K562 (cell line): Measurements from ENCODE around the gene CREB3L1. TPM values are rescaled to one million over a fixed set of nuclear protein-coding genes. Genes with fewer than 3 reads are reported as not detected.

Experiments used
- ATAC-seq: fragments of 200-7000 bp; cut with Tn5 transposase; 3 replicates; pipeline ENCODE4 v1.9.1; 2020; ENCODE audit warnings: moderate library complexity
- BruUV-seq: library from RNA; stranded (reverse); fragments of 400-500 nt; replicated peaks from 2 replicates; lab custom pipeline; 2021; lab: Mats Ljungman, UMichigan
- CTCF ChIA-PET: fragments of 300-600 bp; formaldehyde crosslinking; extraction: SDS; loops from one replicate; lab custom pipeline; 2021; ENCODE audit warnings: low intra/inter-chr PET ratio; lab: Yijun Ruan, JAX
- POLR2A ChIA-PET: fragments of 300-600, 350-650 bp; sonication (Branson Sonifier 250); formaldehyde crosslinking; extraction: SDS; loops from one replicate; lab custom pipeline; 2021; ENCODE audit warnings: antibody characterized with exemption, inconsistent platforms; lab: Yijun Ruan, JAX
- DNase-seq, 4 experiments: peaks; one replicate each; pipeline versions ENCODE4 v3.0.0 to v3.0.0-alpha.2; 2011 to 2018; ENCODE audit warnings: low spot score in 3 of 4, mixed read lengths in 3 of 4; ENCODE audit errors: extremely low read depth in 1 of 4
- FAIRE-seq: peaks from 2 replicates; lab custom pipeline; 2011; peaks lifted over from hg19 to GRCh38; lab: Jason Lieb, UNC
- H2AFZ ChIP-seq: 2 replicates; pipeline ENCODE4 v1.6.0; 2011; ENCODE audit warnings: low read depth, low read length, control low read depth, inconsistent platforms
- H3K27ac ChIP-seq: fragments of 200-600 bp; 3 replicates; pipeline ENCODE4 v1.8.0; 2011; ENCODE audit warnings: low read depth, mild to moderate bottlenecking, control low read depth, inconsistent platforms, low read length, moderate library complexity, mixed read lengths; ENCODE audit errors: extremely low read depth
- H3K27me3 ChIP-seq, 2 experiments: fragments of 300-600 bp in 1 of 2; 2 replicates in 1 of 2; 3 replicates in 1 of 2; pipeline versions ENCODE4 v1.6.0 to v1.8.0; 2011; ENCODE audit warnings: inconsistent platforms in 2 of 2, low read length in 2 of 2, mild to moderate bottlenecking in 1 of 2, mixed read lengths in 1 of 2, moderate library complexity in 1 of 2; ENCODE audit not compliant: control insufficient read depth in 2 of 2, insufficient read depth in 2 of 2
- H3K36me3 ChIP-seq: fragments of 300-600 bp; 3 replicates; pipeline ENCODE4 v1.8.0; 2011; ENCODE audit warnings: mild to moderate bottlenecking, low read length, inconsistent platforms; ENCODE audit not compliant: control insufficient read depth, insufficient read depth
- H3K4me1 ChIP-seq, 2 experiments: fragments of 200-600 bp in 1 of 2; replicated peaks in 1 of 2; 2 replicates in 1 of 2; 3 replicates in 1 of 2; pipeline versions ENCODE4 v1.5.1 to v1.8.0; 2011; ENCODE audit warnings: inconsistent platforms in 2 of 2, low read length in 2 of 2, mild to moderate bottlenecking in 1 of 2, mixed read lengths in 1 of 2, moderate library complexity in 1 of 2; ENCODE audit not compliant: control insufficient read depth in 2 of 2, insufficient read depth in 2 of 2
- H3K4me2 ChIP-seq: 2 replicates; pipeline ENCODE4 v1.6.1; 2011; ENCODE audit warnings: low read length, control low read depth, inconsistent platforms, mixed read lengths; ENCODE audit not compliant: insufficient read depth
- H3K4me3 ChIP-seq: fragments of 200-600 bp; sonication (generic), shearing (Covaris generic); 2 replicates; pipeline ENCODE4 v1.5.1; 2016; ENCODE audit warnings: control low read depth, inconsistent platforms
- H3K79me2 ChIP-seq: fragments of 200-600 bp; 3 replicates; pipeline ENCODE4 v1.8.0; 2011; ENCODE audit warnings: low read length, inconsistent platforms; ENCODE audit not compliant: control insufficient read depth, insufficient read depth
- H3K9ac ChIP-seq, 2 experiments: 2 replicates each; pipeline versions ENCODE4 v1.6.0 to v1.6.1; 2011; ENCODE audit warnings: low read depth in 2 of 2, low read length in 2 of 2, control low read depth in 1 of 2, inconsistent platforms in 1 of 2, mild to moderate bottlenecking in 1 of 2, mixed read lengths in 1 of 2; ENCODE audit not compliant: insufficient read depth in 1 of 2
- H3K9me1 ChIP-seq: one replicate; pipeline ENCODE4 v1.6.0; 2011; ENCODE audit warnings: inconsistent platforms, mild to moderate bottlenecking, low read length, moderate library complexity; ENCODE audit not compliant: control insufficient read depth, insufficient read depth
- H3K9me3 ChIP-seq: replicated peaks from 2 replicates; pipeline ENCODE4 v1.5.1; 2011; ENCODE audit warnings: low read depth, low read length, inconsistent platforms; ENCODE audit not compliant: control insufficient read depth, insufficient read depth
- H4K20me1 ChIP-seq: replicated peaks from 2 replicates; pipeline ENCODE4 v1.6.1; 2011; ENCODE audit warnings: low read length, inconsistent platforms, mixed read lengths; ENCODE audit not compliant: control insufficient read depth, insufficient read depth
- CC2D1A ChIP-seq: fragments of 450-650 bp; IDR thresholded peaks from 2 replicates; pipeline ENCODE4 v1.6.1; 2017; ENCODE audit warnings: mild to moderate bottlenecking
- FOXJ2 ChIP-seq: fragments of 200-800 bp; sonication (Bioruptor generic); IDR thresholded peaks from 2 replicates; pipeline ENCODE4 v1.6.1; 2016; ENCODE audit warnings: missing genetic modification characterization, missing compliant biosample characterization
- HDAC6 ChIP-seq: IDR thresholded peaks from 2 replicates; pipeline ENCODE4 v1.6.1; 2012; ENCODE audit warnings: low read depth, mild to moderate bottlenecking, control low read depth, inconsistent platforms, low read length, moderate library complexity
- MAZ ChIP-seq, 2 experiments: fragments of 450-650 bp in 1 of 2; sonication (generic) in 1 of 2; formaldehyde crosslinking; IDR thresholded peaks in 1 of 2; conservative IDR thresholded peaks in 1 of 2; 2 replicates each; pipeline versions ENCODE4 v1.4.0 to v1.5.0; 2020; ENCODE audit warnings: mild to moderate bottlenecking in 1 of 2, missing genetic modification reagents in 1 of 2
- SRSF9 ChIP-seq: fragments of 200-400 bp; formaldehyde crosslinking; IDR thresholded peaks from 2 replicates; pipeline ENCODE4 v1.6.1; 2017; ENCODE audit warnings: low read depth, low read length, borderline replicate concordance
- TAF1 ChIP-seq: IDR thresholded peaks from 2 replicates; pipeline ENCODE4 v1.6.1; 2011; ENCODE audit warnings: mild to moderate bottlenecking, low read length, moderate library complexity; ENCODE audit not compliant: insufficient read depth, control insufficient read depth, severe bottlenecking; ENCODE audit errors: extremely low read depth
- WGBS: fragments of 100-300 bp; shearing (Covaris generic); methylation state at CpG from one replicate; pipeline ENCODE4 v1.1.6; 2016; ENCODE audit warnings: low coverage, mixed read lengths; ENCODE audit not compliant: insufficient coverage; ENCODE audit errors: missing lambda C conversion rate; 5-methylcytosine and 5-hydroxymethylcytosine counted together
- in situ Hi-C: fragments of 300-500 bp; cut with MboI; formaldehyde crosslinking; loops from 4 replicates; pipeline ENCODE4 v1.15.0; 2018; ENCODE audit warnings: inconsistent platforms, mixed read lengths
- intact Hi-C: fragments of 100-400 bp; cut with micrococcal nuclease; formaldehyde crosslinking; loops from 2 replicates; pipeline ENCODE4 v1.14.2; 2022
- polyA plus RNA-seq, 8 experiments: library from polyadenylated mRNA; depleted of rRNA in 4 of 8; stranded (reverse) in 5 of 8; unstranded in 3 of 8; fragments of >200 nt; fragmentation: Nextera tagmentation in 2 of 8; fragmentation: Illumina TruSeq in 1 of 8; extraction: Ambion mirVana in 2 of 8; extraction: Trizol in 1 of 8; gene quantifications; 2 replicates each; pipeline versions ENCODE4 v1.2.1 to v1.2.3, GENCODE V29; 2011 to 2014; ENCODE audit warnings: inconsistent platforms in 1 of 8, missing spikeins in 1 of 8
- total RNA-seq, 7 experiments: library from RNA; depleted of rRNA in 6 of 7; stranded (reverse); fragments of >200 nt in 6 of 7; fragmentation: Illumina TruSeq in 2 of 7; extraction: Trizol in 2 of 7; gene quantifications; 2 replicates each; pipeline versions ENCODE4 v1.2.1 to v1.2.3, GENCODE V29; 2011 to 2021; ENCODE audit warnings: low replicate concordance in 1 of 7
- TF ChIP-seq, protein P1 (sequence below): fragments of 250-450 bp; sonication (Bioruptor Pico); IDR thresholded peaks from 2 replicates; pipeline ENCODE4 v1.9.0; 2021; ENCODE audit warnings: mild to moderate bottlenecking, inconsistent platforms
- TF ChIP-seq, protein P2 (sequence below): fragments of 450-650 bp; IDR thresholded peaks from 2 replicates; pipeline ENCODE4 v1.6.1; 2017; ENCODE audit warnings: antibody characterized with exemption, mild to moderate bottlenecking
- TF ChIP-seq, protein P3 (sequence below): fragments of 250-450 bp; sonication (Bioruptor Pico); IDR thresholded peaks from 2 replicates; pipeline ENCODE4 v1.5.0; 2021; ENCODE audit warnings: mild to moderate bottlenecking, borderline replicate concordance

The CREB3L1 gene
- total and polyA plus RNA-seq, 9 of the 15 experiments (the other 6 are each of a cell fraction or from before 2014, with no cell fraction given): 1.2 to 27.6 (median 3.7) TPM

DNA sequence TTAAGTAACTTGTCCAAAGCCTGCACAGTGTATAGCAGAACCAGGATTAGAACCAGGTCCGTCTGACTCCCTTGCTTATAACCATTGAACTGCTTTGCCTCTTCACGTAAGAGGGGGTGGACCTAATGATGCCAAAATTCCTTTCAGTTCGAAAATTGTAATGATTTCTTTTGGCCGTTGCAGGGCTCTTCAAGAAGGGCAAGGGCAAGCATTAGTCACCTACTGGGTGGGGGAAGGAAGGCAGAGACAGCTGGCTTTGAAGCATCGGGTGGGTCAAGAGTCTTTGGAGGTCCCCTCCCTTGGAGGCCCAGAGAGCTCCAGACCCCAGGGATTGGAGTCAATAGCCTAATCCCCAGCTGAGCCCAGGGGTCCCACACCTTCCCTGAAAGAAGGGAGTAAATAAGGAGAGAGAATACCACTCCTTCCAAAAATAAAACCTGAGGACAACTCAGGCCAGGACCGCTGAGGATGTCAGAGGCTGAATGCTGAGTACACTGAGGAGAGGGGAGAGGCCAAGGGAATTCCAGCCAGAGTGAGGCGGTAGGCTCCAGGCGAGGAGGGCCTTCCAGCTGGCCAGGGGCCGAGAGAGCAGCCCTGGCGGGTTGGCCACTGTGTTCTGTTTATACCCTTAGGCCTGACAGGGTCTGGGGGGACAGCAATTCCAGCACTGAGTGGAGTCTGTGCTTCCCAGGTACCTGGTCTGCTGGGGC is 14.1 kb downstream of the CREB3L1 start:
- no TSS peak for BruUV-seq
- TF ChIP-seq, protein P1, sequence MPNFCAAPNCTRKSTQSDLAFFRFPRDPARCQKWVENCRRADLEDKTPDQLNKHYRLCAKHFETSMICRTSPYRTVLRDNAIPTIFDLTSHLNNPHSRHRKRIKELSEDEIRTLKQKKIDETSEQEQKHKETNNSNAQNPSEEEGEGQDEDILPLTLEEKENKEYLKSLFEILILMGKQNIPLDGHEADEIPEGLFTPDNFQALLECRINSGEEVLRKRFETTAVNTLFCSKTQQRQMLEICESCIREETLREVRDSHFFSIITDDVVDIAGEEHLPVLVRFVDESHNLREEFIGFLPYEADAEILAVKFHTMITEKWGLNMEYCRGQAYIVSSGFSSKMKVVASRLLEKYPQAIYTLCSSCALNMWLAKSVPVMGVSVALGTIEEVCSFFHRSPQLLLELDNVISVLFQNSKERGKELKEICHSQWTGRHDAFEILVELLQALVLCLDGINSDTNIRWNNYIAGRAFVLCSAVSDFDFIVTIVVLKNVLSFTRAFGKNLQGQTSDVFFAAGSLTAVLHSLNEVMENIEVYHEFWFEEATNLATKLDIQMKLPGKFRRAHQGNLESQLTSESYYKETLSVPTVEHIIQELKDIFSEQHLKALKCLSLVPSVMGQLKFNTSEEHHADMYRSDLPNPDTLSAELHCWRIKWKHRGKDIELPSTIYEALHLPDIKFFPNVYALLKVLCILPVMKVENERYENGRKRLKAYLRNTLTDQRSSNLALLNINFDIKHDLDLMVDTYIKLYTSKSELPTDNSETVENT (CRISPR knock-in tag): no peak
- TF ChIP-seq, protein P2, sequence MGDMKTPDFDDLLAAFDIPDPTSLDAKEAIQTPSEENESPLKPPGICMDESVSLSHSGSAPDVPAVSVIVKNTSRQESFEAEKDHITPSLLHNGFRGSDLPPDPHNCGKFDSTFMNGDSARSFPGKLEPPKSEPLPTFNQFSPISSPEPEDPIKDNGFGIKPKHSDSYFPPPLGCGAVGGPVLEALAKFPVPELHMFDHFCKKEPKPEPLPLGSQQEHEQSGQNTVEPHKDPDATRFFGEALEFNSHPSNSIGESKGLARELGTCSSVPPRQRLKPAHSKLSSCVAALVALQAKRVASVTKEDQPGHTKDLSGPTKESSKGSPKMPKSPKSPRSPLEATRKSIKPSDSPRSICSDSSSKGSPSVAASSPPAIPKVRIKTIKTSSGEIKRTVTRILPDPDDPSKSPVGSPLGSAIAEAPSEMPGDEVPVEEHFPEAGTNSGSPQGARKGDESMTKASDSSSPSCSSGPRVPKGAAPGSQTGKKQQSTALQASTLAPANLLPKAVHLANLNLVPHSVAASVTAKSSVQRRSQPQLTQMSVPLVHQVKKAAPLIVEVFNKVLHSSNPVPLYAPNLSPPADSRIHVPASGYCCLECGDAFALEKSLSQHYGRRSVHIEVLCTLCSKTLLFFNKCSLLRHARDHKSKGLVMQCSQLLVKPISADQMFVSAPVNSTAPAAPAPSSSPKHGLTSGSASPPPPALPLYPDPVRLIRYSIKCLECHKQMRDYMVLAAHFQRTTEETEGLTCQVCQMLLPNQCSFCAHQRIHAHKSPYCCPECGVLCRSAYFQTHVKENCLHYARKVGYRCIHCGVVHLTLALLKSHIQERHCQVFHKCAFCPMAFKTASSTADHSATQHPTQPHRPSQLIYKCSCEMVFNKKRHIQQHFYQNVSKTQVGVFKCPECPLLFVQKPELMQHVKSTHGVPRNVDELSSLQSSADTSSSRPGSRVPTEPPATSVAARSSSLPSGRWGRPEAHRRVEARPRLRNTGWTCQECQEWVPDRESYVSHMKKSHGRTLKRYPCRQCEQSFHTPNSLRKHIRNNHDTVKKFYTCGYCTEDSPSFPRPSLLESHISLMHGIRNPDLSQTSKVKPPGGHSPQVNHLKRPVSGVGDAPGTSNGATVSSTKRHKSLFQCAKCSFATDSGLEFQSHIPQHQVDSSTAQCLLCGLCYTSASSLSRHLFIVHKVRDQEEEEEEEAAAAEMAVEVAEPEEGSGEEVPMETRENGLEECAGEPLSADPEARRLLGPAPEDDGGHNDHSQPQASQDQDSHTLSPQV: no peak
- TF ChIP-seq SRSF9 (no peak), MAZ (CRISPR knock-in tag; conservative IDR thresholded peaks at IDR 0.05 in 1 of 2, IDR thresholded peaks at IDR 0.05 in 1 of 2) (no peak), TAF1 (no peak), HDAC6 (no peak), FOXJ2 (tag) (no peak), CC2D1A (no peak)
- TF ChIP-seq, protein P3, sequence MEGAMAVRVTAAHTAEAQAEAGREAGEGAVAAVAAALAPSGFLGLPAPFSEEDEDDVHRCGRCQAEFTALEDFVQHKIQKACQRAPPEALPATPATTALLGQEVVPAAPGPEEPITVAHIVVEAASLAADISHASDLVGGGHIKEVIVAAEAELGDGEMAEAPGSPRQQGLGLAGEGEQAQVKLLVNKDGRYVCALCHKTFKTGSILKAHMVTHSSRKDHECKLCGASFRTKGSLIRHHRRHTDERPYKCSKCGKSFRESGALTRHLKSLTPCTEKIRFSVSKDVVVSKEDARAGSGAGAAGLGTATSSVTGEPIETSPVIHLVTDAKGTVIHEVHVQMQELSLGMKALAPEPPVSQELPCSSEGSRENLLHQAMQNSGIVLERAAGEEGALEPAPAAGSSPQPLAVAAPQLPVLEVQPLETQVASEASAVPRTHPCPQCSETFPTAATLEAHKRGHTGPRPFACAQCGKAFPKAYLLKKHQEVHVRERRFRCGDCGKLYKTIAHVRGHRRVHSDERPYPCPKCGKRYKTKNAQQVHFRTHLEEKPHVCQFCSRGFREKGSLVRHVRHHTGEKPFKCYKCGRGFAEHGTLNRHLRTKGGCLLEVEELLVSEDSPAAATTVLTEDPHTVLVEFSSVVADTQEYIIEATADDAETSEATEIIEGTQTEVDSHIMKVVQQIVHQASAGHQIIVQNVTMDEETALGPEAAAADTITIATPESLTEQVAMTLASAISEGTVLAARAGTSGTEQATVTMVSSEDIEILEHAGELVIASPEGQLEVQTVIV (CRISPR knock-in tag): no peak
- 50% methylated on average over 10 of the region's 10 CpGs for WGBS

More for the DNA sequence above, 14.1 kb downstream of the CREB3L1 start:
- H2AFZ ChIP-seq: no peak overlapping the region
- H4K20me1 ChIP-seq: no peaks in the 10 kb centered on the region
- peak overlapping the region; percentile 28; the same call in 1 of the 3 replicates for H3K27ac ChIP-seq
- no peak for DNase-seq
- no peak overlapping the region for H3K4me3 ChIP-seq
- H3K36me3 ChIP-seq: peaks cover 5% of the 10 kb centered on the region; the same call in 2 of the 3 replicates
- FAIRE-seq: no peak
- H3K4me1 ChIP-seq: peaks cover 35 to 51% of the 10 kb centered on the region in 2 experiments
- intact Hi-C loops: no loop called here
- H3K4me2 ChIP-seq: no peak overlapping the region
- CTCF ChIA-PET: no interaction called here
- in situ Hi-C loops: no loop called here
- no peaks in the 10 kb centered on the region for H3K9me3 ChIP-seq
- H3K27me3 ChIP-seq: no peaks in the 10 kb centered on the region
- H3K9me1 ChIP-seq: peaks cover 3% of the 10 kb centered on the region
- no peak for ATAC-seq
- POLR2A ChIA-PET: interaction anchor here (0.6 to 1.6 kb wide), 2 partner anchors 48 to 61 kb away, joined by 3 to 4 read pairs; no protein-coding TSS in a partner anchor
- H3K9ac ChIP-seq: peak overlapping the region in 1 of 2 experiments; percentile 60; a peak in 2 of 4 replicates
- peaks cover 24% of the 10 kb centered on the region for H3K79me2 ChIP-seq
